ENCODE measurements around the gene UNK. TPM values are rescaled to one million over a fixed set of nuclear protein-coding genes. Genes with fewer than 3 reads are reported as not detected.
A peak's percentile ranks its signal among the peaks of the same experiment; 100 is the strongest.

The UNK gene
- total RNA-seq, 1 donor from 2014 or later, result 49.7 TPM

GRCh38 chr17:75778861-75779249, 5.8 kb upstream of the UNK start:
- Mint-ChIP-seq H3K27me3 (peaks cover 5% of the 10 kb centered on the region), H3K9me3 (peaks cover 5% of the 10 kb centered on the region), H3K27ac (peak overlapping the region; percentile 82), H3K4me3 (peak overlapping the region; percentile 98), H3K4me1 (ENCODE audit: unreplicated experiment) (peaks cover 41% of the 10 kb centered on the region), H3K36me3 (peaks cover 38% of the 10 kb centered on the region)
- peak; percentile 82 for TF ChIP-seq CTCF (conservative IDR thresholded peaks at IDR 0.05)
- no peak for DNase-seq (ENCODE audit: extremely low spot score, unreplicated experiment)

- H3K36me3 Mint-ChIP-seq, result peaks cover 38% of the 10 kb centered on the region
- H3K4me1 Mint-ChIP-seq (ENCODE audit: unreplicated experiment), result peaks cover 42% of the 10 kb centered on the region
These were observed 5.2 kb upstream of the UNK start for GRCh38 chr17:75779250-75779986.

GRCh38 chr17:75779987-75780889, 4.4 kb upstream of the UNK start:
- no peak for TF ChIP-seq CTCF (conservative IDR thresholded peaks at IDR 0.05)
- DNase-seq (ENCODE audit: extremely low spot score, unreplicated experiment), result no peak
- Mint-ChIP-seq H3K4me1 (ENCODE audit: unreplicated experiment) (peaks cover 43% of the 10 kb centered on the region), H3K36me3 (peaks cover 38% of the 10 kb centered on the region), H3K4me3 (peak overlapping the region; percentile 98), H3K27me3 (peaks cover 5% of the 10 kb centered on the region), H3K27ac (peak overlapping the region; percentile 100), H3K9me3 (peaks cover 5% of the 10 kb centered on the region)

More at GRCh38 chr17:75779250-75779986, 5.2 kb upstream of the UNK start:
- Mint-ChIP-seq H3K4me3 (peak overlapping the region; percentile 98), H3K9me3 (peaks cover 5% of the 10 kb centered on the region), H3K27me3 (peaks cover 5% of the 10 kb centered on the region), H3K27ac (peak overlapping the region; percentile 100)
- peak; percentile 94 for DNase-seq (ENCODE audit: extremely low spot score, unreplicated experiment)
- peak; percentile 31 for TF ChIP-seq CTCF (conservative IDR thresholded peaks at IDR 0.05)

GRCh38 chr17:75783069-75783783, 1.4 kb upstream of the UNK start:
- no peak for DNase-seq (ENCODE audit: extremely low spot score, unreplicated experiment)
- Mint-ChIP-seq H3K27me3 (peaks cover 5% of the 10 kb centered on the region), H3K4me1 (ENCODE audit: unreplicated experiment) (peaks cover 39% of the 10 kb centered on the region), H3K36me3 (peaks cover 18% of the 10 kb centered on the region), H3K9me3 (peaks cover 5% of the 10 kb centered on the region), H3K4me3 (peak overlapping the region; percentile 94), H3K27ac (peak overlapping the region; percentile 96)
- TF ChIP-seq CTCF (conservative IDR thresholded peaks at IDR 0.05), result peak; percentile 85

GRCh38 chr17:75783803-75784472, 668 bp upstream of the UNK start:
- H3K9me3 Mint-ChIP-seq, result peaks cover 5% of the 10 kb centered on the region
- peaks cover 14% of the 10 kb centered on the region for H3K36me3 Mint-ChIP-seq
- H3K27ac Mint-ChIP-seq, result peak overlapping the region; percentile 96
- no peak for DNase-seq (ENCODE audit: extremely low spot score, unreplicated experiment)
- H3K27me3 Mint-ChIP-seq, result peaks cover 5% of the 10 kb centered on the region
- no peak for TF ChIP-seq CTCF (conservative IDR thresholded peaks at IDR 0.05)
- peaks cover 39% of the 10 kb centered on the region for H3K4me1 Mint-ChIP-seq (ENCODE audit: unreplicated experiment)
- peak overlapping the region; percentile 94 for H3K4me3 Mint-ChIP-seq

Measured in type B pancreatic cell (in vitro differentiated cells).